Type B pancreatic cell (in vitro differentiated cells): ENCODE measurements around the gene STUB1. TPM values are rescaled to one million over a fixed set of nuclear protein-coding genes. Genes with fewer than 3 reads are reported as not detected.

Experiments
- DNase-seq: peaks from one replicate; pipeline ENCODE4 v3.0.0; 2021; ENCODE audit warnings: mixed read lengths; ENCODE audit not compliant: unreplicated experiment; ENCODE audit errors: extremely low spot score
- H3K27ac Mint-ChIP-seq: 2 replicates; pipeline ENCODE4 v1.8.0; 2021; ENCODE audit warnings: mild to moderate bottlenecking, mixed read lengths
- H3K27me3 Mint-ChIP-seq: 2 replicates; pipeline ENCODE4 v1.8.0; 2021; ENCODE audit warnings: mixed read lengths
- H3K36me3 Mint-ChIP-seq: 2 replicates; pipeline ENCODE4 v1.8.0; 2021; ENCODE audit warnings: mixed read lengths
- H3K4me1 Mint-ChIP-seq: one replicate; pipeline ENCODE4 v1.8.0; 2021; ENCODE audit warnings: mixed read lengths; ENCODE audit not compliant: unreplicated experiment
- H3K4me3 Mint-ChIP-seq: 2 replicates; pipeline ENCODE4 v1.8.0; 2021; ENCODE audit warnings: mild to moderate bottlenecking, mixed read lengths
- H3K9me3 Mint-ChIP-seq: 2 replicates; pipeline ENCODE4 v1.8.0; 2021; ENCODE audit warnings: mixed read lengths
- CTCF ChIP-seq: fragments of 200-600 bp; sonication (generic); conservative IDR thresholded peaks from 2 replicates; pipeline ENCODE4 v1.5.0; 2021; ENCODE audit warnings: antibody characterized with exemption, mild to moderate bottlenecking
- total RNA-seq: library from RNA; stranded (reverse); gene quantifications from 2 replicates; pipeline ENCODE4 v1.2.1, GENCODE V29; 2021; ENCODE audit warnings: low replicate concordance

The STUB1 gene
- total RNA-seq, 1 donor from 2014 or later: 80.3 TPM

GRCh38 chr16:654034-654433, 26.2 kb upstream of the STUB1 start:
- no peak overlapping the region for H3K4me3 Mint-ChIP-seq
- no peak for TF ChIP-seq CTCF

GRCh38 chr16:657487-657886, 22.7 kb upstream of the STUB1 start:
- Mint-ChIP-seq H3K27me3 (no peaks in the 10 kb centered on the region), H3K27ac (no peak overlapping the region), H3K4me1 (no peaks in the 10 kb centered on the region), H3K4me3 (no peak overlapping the region), H3K36me3 (no peaks in the 10 kb centered on the region), H3K9me3 (no peaks in the 10 kb centered on the region)
- DNase-seq: no peak
- no peak for TF ChIP-seq CTCF

More at GRCh38 chr16:654034-654433, 26.2 kb upstream of the STUB1 start:
- Mint-ChIP-seq H3K36me3 (no peaks in the 10 kb centered on the region), H3K4me1 (no peaks in the 10 kb centered on the region), H3K27me3 (no peaks in the 10 kb centered on the region), H3K27ac (no peak overlapping the region), H3K9me3 (no peaks in the 10 kb centered on the region)
- DNase-seq: no peak

- peak; percentile 16 for TF ChIP-seq CTCF
- H3K27ac Mint-ChIP-seq: no peak overlapping the region
- H3K27me3 Mint-ChIP-seq: no peaks in the 10 kb centered on the region
- DNase-seq: no peak
- H3K4me3 Mint-ChIP-seq: no peak overlapping the region
- H3K36me3 Mint-ChIP-seq: no peaks in the 10 kb centered on the region
- H3K9me3 Mint-ChIP-seq: no peaks in the 10 kb centered on the region
- H3K4me1 Mint-ChIP-seq: no peaks in the 10 kb centered on the region
Observed at GRCh38 chr16:658679-659571, 21.3 kb upstream of the STUB1 start.

GRCh38 chr16:659618-660017, 20.6 kb upstream of the STUB1 start:
- H3K27me3 Mint-ChIP-seq: no peaks in the 10 kb centered on the region
- H3K4me3 Mint-ChIP-seq: no peak overlapping the region
- no peak for DNase-seq
- TF ChIP-seq CTCF: no peak
- no peaks in the 10 kb centered on the region for H3K9me3 Mint-ChIP-seq
- no peaks in the 10 kb centered on the region for H3K36me3 Mint-ChIP-seq
- H3K4me1 Mint-ChIP-seq: no peaks in the 10 kb centered on the region
- no peak overlapping the region for H3K27ac Mint-ChIP-seq

GRCh38 chr16:660132-660458, 20.1 kb upstream of the STUB1 start:
- TF ChIP-seq CTCF: no peak
- Mint-ChIP-seq H3K9me3 (no peaks in the 10 kb centered on the region), H3K4me1 (no peaks in the 10 kb centered on the region), H3K4me3 (no peak overlapping the region), H3K27ac (no peak overlapping the region), H3K27me3 (no peaks in the 10 kb centered on the region), H3K36me3 (no peaks in the 10 kb centered on the region)
- no peak for DNase-seq
